ENCODE results near the gene DCAKD. TPM values are rescaled to one million over a fixed set of nuclear protein-coding genes. Genes with fewer than 3 reads are reported as not detected.

The DCAKD gene
- total and polyA plus RNA-seq, 2 experiments from 2014 or later: 60.6 to 113 TPM

DNA sequence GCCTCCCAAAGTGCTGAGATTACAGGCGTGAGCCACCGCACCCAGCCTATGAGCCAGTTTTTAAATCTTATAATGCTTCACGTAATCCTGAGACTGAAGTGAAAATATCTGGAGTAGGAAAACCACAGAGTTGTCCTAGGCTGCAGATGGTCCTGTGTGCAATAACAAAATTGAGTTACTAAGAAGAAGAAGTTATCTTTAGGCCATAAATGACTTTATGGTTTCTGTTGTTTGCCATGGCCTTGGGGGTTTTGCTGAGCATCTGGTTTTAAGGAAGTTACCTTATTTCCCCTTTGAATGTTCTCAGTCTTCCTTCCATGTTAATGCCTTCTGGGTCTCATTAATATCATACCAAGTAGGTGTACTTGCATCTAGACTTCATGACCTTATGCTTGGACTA lies 26.2 kb upstream of the DCAKD start:
- Histone ChIP-seq H3K27ac (no peak overlapping the region), H3K9me3 (ENCODE audit: low read depth) (no peaks in the 10 kb centered on the region), H3K4me1 (ENCODE audit: low read depth) (no peaks in the 10 kb centered on the region), H3K36me3 (peaks cover 17% of the 10 kb centered on the region), H3K27me3 (no peaks in the 10 kb centered on the region), H3K4me3 (no peak overlapping the region)
- DNase-seq (ENCODE audit: low read depth in 1 of 2, low spot score in 1 of 2): no peak
- TF ChIP-seq, protein P1, sequence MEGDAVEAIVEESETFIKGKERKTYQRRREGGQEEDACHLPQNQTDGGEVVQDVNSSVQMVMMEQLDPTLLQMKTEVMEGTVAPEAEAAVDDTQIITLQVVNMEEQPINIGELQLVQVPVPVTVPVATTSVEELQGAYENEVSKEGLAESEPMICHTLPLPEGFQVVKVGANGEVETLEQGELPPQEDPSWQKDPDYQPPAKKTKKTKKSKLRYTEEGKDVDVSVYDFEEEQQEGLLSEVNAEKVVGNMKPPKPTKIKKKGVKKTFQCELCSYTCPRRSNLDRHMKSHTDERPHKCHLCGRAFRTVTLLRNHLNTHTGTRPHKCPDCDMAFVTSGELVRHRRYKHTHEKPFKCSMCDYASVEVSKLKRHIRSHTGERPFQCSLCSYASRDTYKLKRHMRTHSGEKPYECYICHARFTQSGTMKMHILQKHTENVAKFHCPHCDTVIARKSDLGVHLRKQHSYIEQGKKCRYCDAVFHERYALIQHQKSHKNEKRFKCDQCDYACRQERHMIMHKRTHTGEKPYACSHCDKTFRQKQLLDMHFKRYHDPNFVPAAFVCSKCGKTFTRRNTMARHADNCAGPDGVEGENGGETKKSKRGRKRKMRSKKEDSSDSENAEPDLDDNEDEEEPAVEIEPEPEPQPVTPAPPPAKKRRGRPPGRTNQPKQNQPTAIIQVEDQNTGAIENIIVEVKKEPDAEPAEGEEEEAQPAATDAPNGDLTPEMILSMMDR (IDR thresholded peaks at IDR 0.05; ENCODE audit: low read depth, low read length): no peak

DNA sequence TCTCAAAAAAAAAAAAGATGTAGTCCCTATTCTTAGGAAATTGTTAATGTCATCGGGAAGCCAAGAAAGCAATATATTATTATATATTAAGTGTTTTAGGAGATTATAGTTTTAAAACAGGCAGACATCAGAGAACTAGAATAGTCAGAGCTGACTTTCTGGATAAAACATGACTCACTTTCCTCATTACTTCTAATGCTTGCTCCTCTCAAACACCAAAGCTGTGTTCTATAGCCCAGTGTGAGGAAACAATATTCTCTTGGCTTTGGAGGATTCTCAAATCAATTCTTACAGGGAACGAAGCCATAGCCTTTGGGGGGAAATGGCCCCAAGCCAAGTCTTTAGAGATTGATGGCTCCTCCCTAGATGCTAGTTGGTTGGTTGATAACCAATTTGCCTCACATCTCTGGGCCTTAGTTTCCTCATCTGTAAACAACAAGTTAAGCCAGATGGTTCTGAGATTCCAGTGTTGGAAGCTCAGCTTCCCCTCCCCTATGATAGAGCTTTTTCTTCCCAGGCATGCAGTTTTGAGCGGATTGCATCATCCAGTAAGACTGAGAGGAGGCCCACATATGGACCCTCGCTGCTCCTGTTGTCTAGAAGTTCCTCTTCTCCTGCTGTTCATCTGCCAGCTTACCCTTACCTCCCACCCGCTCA lies 22.1 kb upstream of the DCAKD start:
- TF ChIP-seq, protein P1 (IDR thresholded peaks at IDR 0.05; ENCODE audit: low read depth, low read length): no peak
- no peak overlapping the region for H3K4me3 ChIP-seq
- peaks cover 13% of the 10 kb centered on the region for H3K36me3 ChIP-seq
- H3K9me3 ChIP-seq (ENCODE audit: low read depth): no peaks in the 10 kb centered on the region
- peak in 1 of 2 donors; percentile 94 for DNase-seq (ENCODE audit: low read depth in 1 of 2, low spot score in 1 of 2)
- no peaks in the 10 kb centered on the region for H3K27me3 ChIP-seq
- no peak overlapping the region for H3K27ac ChIP-seq
- H3K4me1 ChIP-seq (ENCODE audit: low read depth): no peaks in the 10 kb centered on the region

DNA sequence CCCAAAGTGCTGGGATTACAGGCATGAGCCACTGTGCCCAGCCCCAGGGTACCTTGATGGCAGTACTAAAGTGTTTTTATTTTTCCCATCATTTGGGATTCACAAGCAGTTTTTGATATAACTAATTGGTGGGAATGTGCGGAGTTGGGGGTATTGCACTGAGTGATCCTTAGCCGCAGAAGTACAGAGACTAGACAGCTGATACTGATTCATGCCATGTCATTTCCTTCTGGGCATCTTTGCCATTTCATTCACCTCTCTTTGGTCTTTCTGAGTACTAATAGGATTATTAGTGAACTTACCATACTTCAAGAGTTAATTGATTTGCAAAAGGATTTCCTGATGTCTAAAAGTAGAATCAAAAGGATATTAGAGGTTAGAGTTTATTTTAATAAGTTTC lies 19.4 kb upstream of the DCAKD start:
- TF ChIP-seq, protein P1 (IDR thresholded peaks at IDR 0.05; ENCODE audit: low read depth, low read length): no peak
- no peaks in the 10 kb centered on the region for H3K9me3 ChIP-seq (ENCODE audit: low read depth)

DNA sequence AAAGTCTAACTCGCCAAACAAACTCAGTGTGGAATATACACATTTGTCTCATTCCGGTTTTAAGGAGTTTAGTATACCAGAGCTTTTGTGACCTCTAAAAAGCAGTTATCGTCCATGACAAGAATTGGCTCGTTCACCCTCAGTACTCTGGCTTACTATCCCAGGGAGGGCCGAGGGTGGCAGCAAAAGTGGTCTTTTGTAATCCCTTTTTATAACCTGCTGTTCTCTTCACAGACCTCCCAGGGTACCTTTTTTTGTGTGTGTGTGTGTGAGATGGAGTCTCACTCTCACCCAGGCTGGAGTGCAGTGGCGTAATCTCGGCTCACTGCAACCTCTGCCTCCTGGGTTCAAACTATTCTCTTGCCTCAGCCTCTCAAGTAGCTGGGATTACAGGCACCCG lies 18.6 kb upstream of the DCAKD start:
- TF ChIP-seq, protein P1 (IDR thresholded peaks at IDR 0.05; ENCODE audit: low read depth, low read length): no peak
- H3K27ac ChIP-seq: no peak overlapping the region
- H3K27me3 ChIP-seq: no peaks in the 10 kb centered on the region
- no peaks in the 10 kb centered on the region for H3K9me3 ChIP-seq (ENCODE audit: low read depth)
- H3K36me3 ChIP-seq: peaks cover 13% of the 10 kb centered on the region
- no peak for DNase-seq (ENCODE audit: low read depth in 1 of 2, low spot score in 1 of 2)
- no peaks in the 10 kb centered on the region for H3K4me1 ChIP-seq (ENCODE audit: low read depth)
- H3K4me3 ChIP-seq: no peak overlapping the region

More for the DNA sequence above, 19.4 kb upstream of the DCAKD start:
- no peak for DNase-seq (ENCODE audit: low read depth in 1 of 2, low spot score in 1 of 2)
- Histone ChIP-seq H3K27ac (no peak overlapping the region), H3K4me1 (ENCODE audit: low read depth) (no peaks in the 10 kb centered on the region), H3K4me3 (no peak overlapping the region), H3K27me3 (no peaks in the 10 kb centered on the region), H3K36me3 (peaks cover 13% of the 10 kb centered on the region)

DNA sequence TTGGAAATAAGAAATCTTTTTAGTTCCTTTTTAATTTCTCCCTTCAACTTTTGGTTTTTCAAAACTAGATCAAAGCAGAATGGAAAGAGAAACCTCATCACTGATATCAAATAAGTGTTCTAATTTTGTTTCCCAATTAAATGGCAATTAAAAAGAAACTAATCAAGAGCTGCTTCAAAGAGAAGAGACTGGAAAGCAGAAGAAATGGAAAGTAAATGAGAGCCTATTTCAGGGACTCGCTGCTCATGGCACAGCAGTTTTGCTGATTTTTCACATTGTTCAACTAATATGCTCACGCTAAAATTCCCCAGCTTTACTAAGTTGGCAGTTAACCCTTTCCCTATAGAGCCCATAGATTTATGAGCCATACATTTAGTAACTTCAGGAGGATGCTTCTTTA lies 16.2 kb upstream of the DCAKD start:
- H3K27me3 ChIP-seq: no peaks in the 10 kb centered on the region
- H3K36me3 ChIP-seq: peaks cover 6% of the 10 kb centered on the region
- no peak for DNase-seq (ENCODE audit: low read depth in 1 of 2, low spot score in 1 of 2)
- peak overlapping the region; percentile 68 for H3K27ac ChIP-seq
- TF ChIP-seq, protein P1 (IDR thresholded peaks at IDR 0.05; ENCODE audit: low read depth, low read length): no peak
- H3K4me1 ChIP-seq (ENCODE audit: low read depth): peaks cover 14% of the 10 kb centered on the region
- H3K4me3 ChIP-seq: no peak overlapping the region
- no peaks in the 10 kb centered on the region for H3K9me3 ChIP-seq (ENCODE audit: low read depth)

All from cardiac muscle cell (in vitro differentiated cells and primary cell).